AG08395 (cell line): ENCODE measurements around the gene TMEM147.
A peak's percentile ranks its signal among the peaks of the same experiment; 100 is the strongest.
"Not testable (repeated sequence)": the region's sequence is repeated elsewhere in the genome, so short reads cannot be mapped to it uniquely, and the experiment has no call there.

Source experiments
- DNase-seq: peaks from one replicate; pipeline ENCODE4 v3.0.0; 2012; ENCODE audit warnings: mixed read lengths, low spot score

Gene TMEM147

GRCh38 chr19:35563207-35563829 lies 17.9 kb downstream of the TMEM147 start, which contains the start of gene ATP4A:
Gene ATP4A, minus strand, starts transcription at chr19:35563658. Its CDS starts 29 bp downstream, at chr19:35563629.
- no peak for DNase-seq

- no peak for DNase-seq
Measured at GRCh38 chr19:35565016-35565856, 19.8 kb downstream of the TMEM147 start.

GRCh38 chr19:35566738-35567137 lies 21.3 kb downstream of the TMEM147 start:
- no peak for DNase-seq

- no peak for DNase-seq
Measured at GRCh38 chr19:35569281-35569781, 23.9 kb downstream of the TMEM147 start.

GRCh38 chr19:35571406-35571965 lies 26.1 kb downstream of the TMEM147 start:
- DNase-seq, result no peak

GRCh38 chr19:35577918-35578317 lies 32.5 kb downstream of the TMEM147 start:
- no peak for DNase-seq

- DNase-seq, result no peak
Measured at GRCh38 chr19:35578707-35579106, 33.3 kb downstream of the TMEM147 start.

GRCh38 chr19:35582760-35583159 lies 37.3 kb downstream of the TMEM147 start:
- no peak for DNase-seq

GRCh38 chr19:35585848-35586247 lies 40.4 kb downstream of the TMEM147 start, which contains the start of gene PMIS2:
Gene PMIS2, plus strand, starts transcription at chr19:35586173. Its CDS starts 87 bp downstream, at chr19:35586260.
- no peak for DNase-seq

GRCh38 chr19:35587321-35587720 lies 41.9 kb downstream of the TMEM147 start:
- DNase-seq, result no peak

- DNase-seq, result no peak
Measured at GRCh38 chr19:35590875-35591274, 45.4 kb downstream of the TMEM147 start.

- DNase-seq, result peak; percentile 31
Measured at GRCh38 chr19:35592226-35592625, 46.8 kb downstream of the TMEM147 start.

GRCh38 chr19:35595026-35595425 lies 49.6 kb downstream of the TMEM147 start:
- not testable (repeated sequence) for DNase-seq

GRCh38 chr19:35595928-35596327 lies 50.5 kb downstream of the TMEM147 start:
- no peak for DNase-seq

- peak; percentile 19 for DNase-seq
Measured at GRCh38 chr19:35596366-35596999, 51.1 kb downstream of the TMEM147 start.
